ENCODE data around the gene FBXW8.

FBXW8 gene

DNA sequence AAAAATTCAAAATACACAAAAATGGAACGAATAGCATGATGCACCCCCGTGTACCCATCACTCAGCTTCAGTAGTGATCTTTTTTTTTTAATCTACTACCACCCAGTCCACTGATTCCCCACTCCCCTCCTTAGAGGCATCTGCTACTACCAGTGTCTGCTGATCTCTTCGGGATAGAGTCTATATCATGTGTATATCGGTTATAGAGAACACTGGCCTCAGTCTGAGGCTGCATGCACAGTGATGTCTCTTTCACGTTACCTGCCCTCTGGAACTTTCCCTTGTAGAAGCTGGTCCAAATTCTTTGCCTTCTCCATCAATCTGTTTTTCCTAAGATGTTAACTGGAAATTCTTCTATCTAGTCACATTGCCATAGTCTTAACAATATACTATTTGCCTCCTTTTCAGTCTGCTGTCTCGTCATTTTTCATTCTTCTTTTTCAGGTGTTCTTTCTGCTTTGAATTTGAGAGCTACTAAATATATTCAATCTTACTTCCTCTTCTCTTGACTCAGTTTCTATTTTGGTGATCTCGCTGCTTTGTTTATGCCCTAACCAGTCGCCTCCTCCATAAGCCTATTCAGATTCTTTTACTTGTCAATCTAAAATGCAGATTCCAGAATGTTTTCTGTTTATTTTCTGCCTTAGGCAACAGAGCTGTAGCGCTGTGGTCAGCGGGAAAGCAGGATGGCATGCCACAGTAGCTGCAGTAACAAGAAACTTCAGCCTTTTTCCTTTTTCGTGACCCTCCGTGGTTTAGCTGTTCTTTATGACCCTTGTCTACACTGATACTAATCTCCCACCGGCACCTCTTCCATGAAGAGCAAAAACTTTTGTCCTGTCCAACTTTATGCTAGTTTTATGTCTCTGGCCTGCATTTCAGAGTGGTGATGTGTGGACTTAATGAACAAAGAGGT lies 67.0 kb downstream of the FBXW8 start:
- peak overlapping the region; percentile 47 for H3K4me3 ChIP-seq (ENCODE audit: low read length)
- peaks cover 23% of the 10 kb centered on the region for H3K4me1 ChIP-seq (ENCODE audit: low read length)
- peak overlapping the region; percentile 73 for H3K4me2 ChIP-seq (ENCODE audit: low read depth, low read length)

GRCh38 chr12:116978791-116979508 lies 68.2 kb downstream of the FBXW8 start:
- Histone ChIP-seq H3K4me2 (ENCODE audit: low read depth, low read length) (peak overlapping the region; percentile 73), H3K79me2 (ENCODE audit: low read length) (no peaks in the 10 kb centered on the region), H2AFZ (ENCODE audit: low read length) (no peak overlapping the region), H3F3A (ENCODE audit: insufficient read depth, low read length) (peaks cover 7% of the 10 kb centered on the region), H3K27ac (ENCODE audit: low read length) (no peak overlapping the region), H3K27me3 (replicated peaks; ENCODE audit: insufficient read depth, low read length) (no peaks in the 10 kb centered on the region), H4K20me1 (ENCODE audit: insufficient read depth, low read length) (no peaks in the 10 kb centered on the region), H3K4me1 (ENCODE audit: low read length) (peaks cover 23% of the 10 kb centered on the region), H3K4me3 (ENCODE audit: low read length) (peak overlapping the region; percentile 47; the same call in 1 of the 2 replicates), H3K9ac (ENCODE audit: low read length) (no peak overlapping the region), H3K9me2 (replicated peaks; ENCODE audit: insufficient read depth, low read length) (no peaks in the 10 kb centered on the region), H3K9me3 (replicated peaks; ENCODE audit: insufficient read depth, low read length) (no peaks in the 10 kb centered on the region), H3K36me3 (replicated peaks; ENCODE audit: insufficient read depth, low read length) (no peaks in the 10 kb centered on the region)
- DNase-seq: no peak
- TF ChIP-seq EZH2phosphoT487 (IDR thresholded peaks at IDR 0.05; ENCODE audit: low read length) (no peak), EZH2 (optimal IDR thresholded peaks at IDR 0.05; ENCODE audit: low read depth, low read length) (no peak)
- TF ChIP-seq, protein P1, sequence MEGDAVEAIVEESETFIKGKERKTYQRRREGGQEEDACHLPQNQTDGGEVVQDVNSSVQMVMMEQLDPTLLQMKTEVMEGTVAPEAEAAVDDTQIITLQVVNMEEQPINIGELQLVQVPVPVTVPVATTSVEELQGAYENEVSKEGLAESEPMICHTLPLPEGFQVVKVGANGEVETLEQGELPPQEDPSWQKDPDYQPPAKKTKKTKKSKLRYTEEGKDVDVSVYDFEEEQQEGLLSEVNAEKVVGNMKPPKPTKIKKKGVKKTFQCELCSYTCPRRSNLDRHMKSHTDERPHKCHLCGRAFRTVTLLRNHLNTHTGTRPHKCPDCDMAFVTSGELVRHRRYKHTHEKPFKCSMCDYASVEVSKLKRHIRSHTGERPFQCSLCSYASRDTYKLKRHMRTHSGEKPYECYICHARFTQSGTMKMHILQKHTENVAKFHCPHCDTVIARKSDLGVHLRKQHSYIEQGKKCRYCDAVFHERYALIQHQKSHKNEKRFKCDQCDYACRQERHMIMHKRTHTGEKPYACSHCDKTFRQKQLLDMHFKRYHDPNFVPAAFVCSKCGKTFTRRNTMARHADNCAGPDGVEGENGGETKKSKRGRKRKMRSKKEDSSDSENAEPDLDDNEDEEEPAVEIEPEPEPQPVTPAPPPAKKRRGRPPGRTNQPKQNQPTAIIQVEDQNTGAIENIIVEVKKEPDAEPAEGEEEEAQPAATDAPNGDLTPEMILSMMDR (IDR thresholded peaks at IDR 0.05; ENCODE audit: low read length): no peak

More for the DNA sequence above, 67.0 kb downstream of the FBXW8 start:
- Histone ChIP-seq H3K79me2 (ENCODE audit: low read length) (no peaks in the 10 kb centered on the region), H3K36me3 (replicated peaks; ENCODE audit: insufficient read depth, low read length) (no peaks in the 10 kb centered on the region), H3F3A (ENCODE audit: insufficient read depth, low read length) (peaks cover 7% of the 10 kb centered on the region), H3K9me3 (replicated peaks; ENCODE audit: insufficient read depth, low read length) (no peaks in the 10 kb centered on the region), H3K27me3 (replicated peaks; ENCODE audit: insufficient read depth, low read length) (no peaks in the 10 kb centered on the region), H3K9ac (ENCODE audit: low read length) (peak overlapping the region; percentile 23; the same call in 1 of the 2 replicates), H2AFZ (ENCODE audit: low read length) (peak overlapping the region; percentile 4; the same call in 1 of the 2 replicates), H3K27ac (ENCODE audit: low read length) (peak overlapping the region; percentile 60; the same call in 1 of the 2 replicates), H4K20me1 (ENCODE audit: insufficient read depth, low read length) (no peaks in the 10 kb centered on the region), H3K9me2 (replicated peaks; ENCODE audit: insufficient read depth, low read length) (no peaks in the 10 kb centered on the region)
- DNase-seq: peak; percentile 7
- TF ChIP-seq, protein P1 (IDR thresholded peaks at IDR 0.05; ENCODE audit: low read length): no peak
- TF ChIP-seq EZH2phosphoT487 (IDR thresholded peaks at IDR 0.05; ENCODE audit: low read length): no peak
- TF ChIP-seq EZH2 (optimal IDR thresholded peaks at IDR 0.05; ENCODE audit: low read depth, low read length): no peak

GRCh38 chr12:116980083-116980482 lies 69.3 kb downstream of the FBXW8 start:
- no peaks in the 10 kb centered on the region for H3K36me3 ChIP-seq (replicated peaks; ENCODE audit: insufficient read depth, low read length)
- H3K4me2 ChIP-seq (ENCODE audit: low read depth, low read length): no peak overlapping the region
- no peak overlapping the region for H3K27ac ChIP-seq (ENCODE audit: low read length)
- no peak overlapping the region for H3K9ac ChIP-seq (ENCODE audit: low read length)
- no peak for DNase-seq
- no peaks in the 10 kb centered on the region for H3K79me2 ChIP-seq (ENCODE audit: low read length)
- no peaks in the 10 kb centered on the region for H3K27me3 ChIP-seq (replicated peaks; ENCODE audit: insufficient read depth, low read length)
- no peaks in the 10 kb centered on the region for H3K9me2 ChIP-seq (replicated peaks; ENCODE audit: insufficient read depth, low read length)
- H3K4me1 ChIP-seq (ENCODE audit: low read length): peaks cover 23% of the 10 kb centered on the region
- no peak for TF ChIP-seq EZH2phosphoT487 (IDR thresholded peaks at IDR 0.05; ENCODE audit: low read length)
- TF ChIP-seq, protein P1 (IDR thresholded peaks at IDR 0.05; ENCODE audit: low read length): no peak
- no peak for TF ChIP-seq EZH2 (optimal IDR thresholded peaks at IDR 0.05; ENCODE audit: low read depth, low read length)
- H3K4me3 ChIP-seq (ENCODE audit: low read length): no peak overlapping the region
- peaks cover 7% of the 10 kb centered on the region for H3F3A ChIP-seq (ENCODE audit: insufficient read depth, low read length)
- no peaks in the 10 kb centered on the region for H3K9me3 ChIP-seq (replicated peaks; ENCODE audit: insufficient read depth, low read length)
- no peak overlapping the region for H2AFZ ChIP-seq (ENCODE audit: low read length)
- no peaks in the 10 kb centered on the region for H4K20me1 ChIP-seq (ENCODE audit: insufficient read depth, low read length)

Data from MM.1S (cell line).